ENCODE results near the gene POLR3G.

The POLR3G gene

DNA sequence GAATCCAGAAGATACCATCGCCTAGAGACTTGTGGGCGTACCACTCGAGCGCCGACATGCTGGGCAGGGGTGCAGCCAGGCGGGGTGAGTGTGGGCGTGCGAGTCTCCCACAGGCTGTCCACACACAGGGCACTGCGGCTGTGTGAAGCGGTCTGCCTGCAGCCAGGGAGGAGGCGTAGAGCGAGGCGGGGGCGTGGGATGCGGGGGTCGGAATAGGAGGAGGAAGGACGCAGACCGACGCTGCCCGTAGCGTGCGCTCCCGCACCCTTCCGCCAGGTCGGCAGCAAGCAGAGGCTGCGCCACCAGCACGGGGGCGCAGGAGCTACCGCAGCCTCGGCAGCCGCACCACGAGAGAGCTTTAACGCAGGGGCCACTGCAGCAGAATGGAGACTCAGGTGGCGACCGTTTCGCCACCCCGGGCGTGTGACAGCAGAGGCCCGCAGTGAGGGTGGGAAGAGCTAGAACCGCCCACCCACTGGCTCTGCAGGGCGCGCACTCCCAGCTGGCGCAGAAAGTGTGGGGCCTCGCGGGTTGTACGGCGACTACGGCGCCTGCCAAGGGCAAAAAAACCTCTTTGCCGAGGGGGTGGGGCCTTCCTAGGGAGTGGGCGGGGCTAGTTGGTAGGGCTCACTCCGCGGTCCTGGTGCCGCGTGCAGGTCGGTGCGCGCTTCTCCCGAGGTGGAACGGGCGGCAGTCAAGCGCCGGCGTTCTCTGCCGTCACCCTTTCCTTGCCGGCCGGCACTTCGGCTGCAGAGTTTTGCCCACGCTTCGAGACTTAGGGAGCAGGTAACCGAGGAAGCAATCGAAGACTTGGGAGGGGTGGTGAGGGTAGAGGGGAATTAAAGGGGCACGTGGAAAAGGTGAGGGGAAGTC, at the start of gene POLR3G, which contains the start of gene MBLAC2:
TSS of gene POLR3G (plus strand) at position 630 of the 873 bp plus-strand sequence. CDS start 10,704 bp downstream, outside the sequence.
TSS of gene MBLAC2 (minus strand) at position 537 of the 873 bp plus-strand sequence. CDS start at position 58, 479 bp downstream.
- DNase-seq, result peak; percentile 41 to 94 (median 88)

DNA sequence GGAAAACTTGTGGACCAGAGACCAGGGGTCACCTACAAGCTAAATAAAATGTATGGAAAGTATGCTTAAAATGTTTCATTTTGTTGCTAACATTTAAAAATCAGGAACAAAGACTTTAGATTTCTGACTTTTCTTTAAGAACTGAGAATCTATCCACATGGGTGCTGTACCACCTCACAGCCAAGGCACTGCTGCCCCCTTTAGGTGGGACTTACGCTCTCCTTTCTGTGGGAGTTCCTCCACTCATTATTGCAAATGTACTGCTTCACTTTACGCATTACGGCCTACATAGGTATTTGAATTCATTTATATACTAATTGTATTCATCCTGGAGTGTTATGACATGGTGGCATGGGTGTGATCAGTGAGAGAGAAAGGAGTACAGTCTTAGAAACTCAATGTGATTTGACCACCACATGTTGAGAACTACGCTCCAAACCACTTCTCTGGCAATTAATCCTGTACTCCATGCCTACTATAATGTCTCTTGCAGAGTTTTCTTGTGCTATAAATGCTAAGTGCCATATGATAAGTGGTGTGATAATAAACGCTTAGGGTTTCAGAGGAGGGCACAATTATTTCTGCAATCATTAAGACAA, 40.4 kb upstream of the POLR3G start:
- DNase-seq, result peak in 39 of 58 donors; percentile 0 to 58 (median 13)

GRCh38 chr5:90437663-90438062, 37.0 kb upstream of the POLR3G start:
- no peak for DNase-seq

- no peak for DNase-seq
Measured at GRCh38 chr5:90438100-90438499, 36.6 kb upstream of the POLR3G start.

DNA sequence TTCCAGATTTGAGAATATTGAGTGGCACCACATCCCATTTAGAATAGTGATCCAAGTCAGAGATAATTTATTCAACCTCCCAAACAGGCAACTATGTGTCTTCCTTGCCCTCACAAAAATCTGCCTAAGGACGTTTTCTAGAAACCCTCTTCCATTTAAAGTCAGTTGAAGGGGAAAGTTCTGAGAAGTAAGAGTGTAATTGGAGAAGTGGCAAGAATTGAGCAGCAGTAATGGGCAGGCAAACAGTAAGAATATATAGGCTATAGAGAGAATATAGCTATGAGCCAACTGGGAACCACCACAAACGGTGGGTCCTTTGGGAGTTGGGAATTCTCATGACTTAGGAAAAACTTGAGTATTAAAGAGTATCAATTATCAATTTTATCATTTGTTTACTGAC, 34.0 kb upstream of the POLR3G start:
- no peak for DNase-seq

- no peak for DNase-seq
Measured at GRCh38 chr5:90446961-90447360, 27.7 kb upstream of the POLR3G start.

GRCh38 chr5:90461288-90461687, 13.4 kb upstream of the POLR3G start:
- DNase-seq, result no peak

GRCh38 chr5:90472783-90473395, 1.8 kb upstream of the POLR3G start:
- DNase-seq, result no peak

DNA sequence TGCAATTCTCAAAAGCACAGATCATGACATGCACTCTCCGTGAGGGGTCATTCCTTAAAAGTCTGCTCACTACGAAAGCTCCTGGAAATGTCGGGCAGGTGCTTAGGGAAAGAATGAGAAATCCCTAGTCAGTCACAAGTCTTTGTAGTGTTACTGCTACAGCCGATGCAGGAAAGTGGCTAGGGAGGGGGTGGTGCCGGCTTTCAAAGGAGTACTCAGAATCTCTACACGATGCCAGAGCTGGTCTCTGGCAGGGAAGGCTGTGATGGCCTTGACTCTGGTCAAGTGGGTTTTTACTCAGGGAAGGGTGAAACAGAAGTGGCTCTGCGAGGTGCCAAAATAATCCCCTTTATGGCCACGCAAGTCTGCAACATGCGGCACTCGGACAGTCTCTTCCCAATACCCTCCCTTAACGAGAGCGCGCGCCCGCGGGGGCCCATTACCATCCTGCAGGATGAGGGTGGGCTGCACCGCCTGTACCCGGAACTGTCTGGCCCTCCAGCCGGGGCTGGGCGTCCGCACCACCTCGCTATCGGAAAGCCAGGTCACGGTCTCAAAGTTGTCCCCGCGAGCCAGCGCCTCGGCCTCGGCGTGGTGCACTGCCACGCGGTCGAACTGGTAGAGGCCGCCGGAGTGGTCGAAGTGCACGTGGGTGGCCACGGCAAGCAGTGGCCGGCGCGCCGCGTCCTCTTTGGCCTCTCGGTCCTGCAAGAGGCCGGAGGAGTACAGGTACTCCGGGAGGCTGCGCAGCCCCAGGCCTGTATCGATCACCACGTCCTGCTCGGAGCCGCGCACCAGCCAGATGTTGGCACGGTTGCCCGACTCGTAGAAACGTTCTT, 1.0 kb upstream of the POLR3G start:
- peak in 31 of 58 donors; percentile 9 to 68 (median 52) for DNase-seq

DNA sequence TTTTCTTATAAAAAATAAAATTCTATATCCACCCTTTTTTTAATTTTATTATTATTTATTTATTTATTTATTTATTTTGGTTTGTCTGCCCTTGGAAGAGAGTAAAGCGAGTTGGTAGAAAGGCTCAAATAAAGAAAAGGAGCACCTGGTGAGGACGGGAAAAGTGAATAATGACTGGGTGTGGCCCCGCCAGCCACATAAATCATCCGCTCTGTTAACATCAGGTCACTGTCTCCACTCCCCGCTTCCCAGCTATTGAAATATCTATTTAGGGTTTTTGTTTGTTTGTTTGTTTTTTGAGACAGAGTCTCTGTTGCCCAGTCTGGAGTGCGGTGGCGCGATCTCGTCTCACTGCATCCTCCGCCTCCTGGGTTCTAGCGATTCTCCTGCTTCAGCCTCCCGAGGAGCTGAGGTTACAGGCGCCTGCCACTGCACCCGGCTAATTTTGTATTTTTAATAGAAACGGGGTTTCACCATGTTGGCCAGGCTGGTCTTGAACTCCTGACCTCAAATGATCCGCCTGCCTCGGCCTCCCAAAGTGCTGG, 844 bp downstream of the POLR3G start:
- peak in 1 of 58 donors; percentile 2 for DNase-seq

- DNase-seq, result no peak
Measured at GRCh38 chr5:90476391-90476790, 1.7 kb downstream of the POLR3G start.

- peak in 2 of 58 donors; percentile 2 for DNase-seq
Measured at GRCh38 chr5:90477073-90477472, 2.4 kb downstream of the POLR3G start.

DNA sequence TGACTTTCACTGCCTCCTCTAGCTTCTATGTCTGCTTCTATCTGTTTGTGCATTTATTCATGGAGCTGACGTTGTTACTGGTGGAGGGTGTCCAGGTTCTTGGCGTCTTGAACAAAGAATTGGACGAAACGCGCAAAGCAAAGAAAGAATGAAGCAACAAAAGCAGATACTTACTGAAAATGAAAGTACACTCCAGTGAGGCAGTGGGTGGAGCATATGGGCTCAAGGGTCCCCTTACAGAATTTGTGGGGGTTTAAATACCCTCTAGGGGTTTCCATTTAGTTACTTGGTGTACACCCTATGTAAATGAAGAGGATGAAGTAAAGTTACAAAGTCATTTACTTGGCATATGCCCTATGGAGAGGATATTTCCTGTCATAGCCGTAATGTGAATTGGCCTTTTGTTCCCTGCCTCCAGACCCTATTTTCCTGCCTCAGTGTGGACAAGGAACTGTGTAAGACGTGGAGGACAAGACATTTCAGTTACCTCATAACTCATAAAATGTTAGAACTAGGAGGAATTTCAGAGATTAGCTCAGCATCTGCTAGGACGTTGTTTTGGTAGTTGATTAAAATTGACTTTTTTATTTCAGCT, 3.1 kb downstream of the POLR3G start:
- DNase-seq, result no peak

GRCh38 chr5:90479611-90480385, 5.1 kb downstream of the POLR3G start:
- DNase-seq, result no peak

GRCh38 chr5:90480699-90481098, 6.0 kb downstream of the POLR3G start:
- no peak for DNase-seq

- no peak for DNase-seq
Measured at GRCh38 chr5:90483206-90483605, 8.5 kb downstream of the POLR3G start.

- DNase-seq, result no peak
Measured at GRCh38 chr5:90484540-90484939, 9.9 kb downstream of the POLR3G start.

GRCh38 chr5:90488791-90489190, 14.1 kb downstream of the POLR3G start:
- DNase-seq, result no peak

GRCh38 chr5:90494043-90494442, 19.4 kb downstream of the POLR3G start:
- DNase-seq, result no peak

DNA sequence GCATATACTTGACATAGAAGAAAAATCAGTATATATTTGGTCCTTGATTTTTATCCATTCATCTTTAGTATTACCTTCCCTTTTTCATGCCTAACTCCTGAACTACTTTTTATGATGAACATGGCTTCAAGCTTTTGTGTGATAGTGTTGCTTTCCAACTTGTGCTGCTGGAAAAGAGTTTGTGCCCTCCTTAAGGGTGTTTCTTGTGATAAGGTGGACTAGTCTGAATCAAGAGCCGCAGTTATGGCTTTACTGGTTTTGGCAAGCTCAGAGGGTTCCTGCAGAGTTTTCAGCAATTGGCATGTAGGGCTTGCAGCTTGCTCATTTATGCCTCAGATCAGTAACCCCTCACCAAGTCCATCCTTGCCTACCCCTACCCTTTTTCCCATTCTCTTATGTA, 20.5 kb downstream of the POLR3G start:
- no peak for DNase-seq

All from anterior cingulate cortex (tissue), 58 donors.